T-helper 9 cell (primary cell): Measurements from ENCODE around the gene FAIM2.
"Not testable (repeated sequence)": the region's sequence is repeated elsewhere in the genome, so short reads cannot be mapped to it uniquely, and the experiment has no call there.

Experiments
- DNase-seq: peaks from one replicate; pipeline ENCODE4 v3.0.0-alpha.2; 2020

The FAIM2 gene

DNA sequence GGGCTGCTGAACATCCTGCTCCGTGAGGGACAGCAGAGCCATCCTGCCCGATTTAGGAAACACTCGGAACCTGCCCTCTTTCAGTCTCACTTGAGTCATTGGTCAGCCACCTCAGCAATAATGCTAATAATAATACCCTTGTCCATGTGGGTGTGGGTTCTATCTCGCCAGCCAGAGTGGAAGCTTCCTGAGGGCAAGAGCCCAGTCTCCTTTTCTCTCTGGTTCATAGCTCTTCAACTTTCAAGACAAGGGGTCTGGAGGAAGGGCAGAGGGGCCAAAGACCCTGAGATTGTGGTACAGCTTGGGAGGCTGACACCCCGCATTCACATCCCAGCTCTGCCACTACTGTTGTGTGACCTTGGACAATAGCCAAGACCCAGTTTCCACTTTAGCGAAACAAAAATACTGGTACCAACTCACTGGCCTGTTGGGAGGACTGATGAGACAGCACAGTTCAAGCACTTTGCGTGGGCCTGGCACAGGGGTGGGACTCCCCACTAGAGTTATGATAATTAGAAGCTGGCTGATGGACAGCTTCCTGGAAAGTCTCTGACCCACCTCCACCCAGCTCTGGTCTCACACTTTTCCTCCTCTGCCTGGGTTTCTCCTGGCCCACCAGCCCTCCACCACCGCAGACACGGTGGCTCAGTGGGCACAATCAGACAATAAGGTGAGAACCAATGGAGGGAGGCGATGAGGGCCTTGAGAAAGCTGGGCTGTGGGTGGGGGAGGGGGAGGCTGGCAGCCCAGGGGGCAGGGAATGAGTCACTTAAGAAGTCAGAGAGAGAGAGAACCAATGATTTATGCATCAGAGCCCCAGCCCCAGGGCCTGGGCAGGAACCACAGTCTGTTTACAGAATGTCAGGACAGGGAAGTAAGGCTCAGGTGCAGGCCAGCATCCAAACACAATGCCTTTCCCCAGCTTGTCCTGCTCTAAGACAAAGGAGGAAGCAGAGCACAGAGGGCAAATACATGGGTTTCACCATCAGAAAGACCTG lies 9.6 kb downstream of the FAIM2 start:
- DNase-seq: no peak

DNA sequence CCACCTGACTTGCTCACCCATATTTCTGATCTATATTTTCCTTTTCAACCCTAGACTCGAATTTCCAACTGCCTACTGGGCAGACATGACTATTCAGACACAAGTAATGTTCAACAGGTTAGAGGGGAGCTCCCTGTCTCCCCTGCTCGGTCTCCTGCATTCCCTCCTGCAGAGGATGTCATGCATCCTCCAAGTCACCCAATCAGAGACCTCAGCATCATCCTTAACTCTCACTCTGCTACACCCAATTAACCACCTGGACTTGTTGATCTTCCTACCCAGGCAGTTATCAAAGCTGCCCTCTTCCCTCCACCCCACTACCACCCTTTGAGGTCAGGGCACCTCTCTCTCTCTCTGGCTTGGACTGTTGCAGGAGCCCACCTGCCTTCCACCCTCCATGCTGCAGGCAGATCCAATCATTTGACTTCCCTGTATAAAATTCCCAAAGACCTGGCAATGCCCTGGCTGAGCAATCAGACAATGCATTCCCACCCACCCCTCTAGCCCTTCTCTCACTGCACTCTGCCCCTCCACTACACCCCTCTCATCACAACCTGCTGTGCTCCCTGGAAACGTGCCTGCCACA lies 10.9 kb downstream of the FAIM2 start:
- no peak for DNase-seq

DNA sequence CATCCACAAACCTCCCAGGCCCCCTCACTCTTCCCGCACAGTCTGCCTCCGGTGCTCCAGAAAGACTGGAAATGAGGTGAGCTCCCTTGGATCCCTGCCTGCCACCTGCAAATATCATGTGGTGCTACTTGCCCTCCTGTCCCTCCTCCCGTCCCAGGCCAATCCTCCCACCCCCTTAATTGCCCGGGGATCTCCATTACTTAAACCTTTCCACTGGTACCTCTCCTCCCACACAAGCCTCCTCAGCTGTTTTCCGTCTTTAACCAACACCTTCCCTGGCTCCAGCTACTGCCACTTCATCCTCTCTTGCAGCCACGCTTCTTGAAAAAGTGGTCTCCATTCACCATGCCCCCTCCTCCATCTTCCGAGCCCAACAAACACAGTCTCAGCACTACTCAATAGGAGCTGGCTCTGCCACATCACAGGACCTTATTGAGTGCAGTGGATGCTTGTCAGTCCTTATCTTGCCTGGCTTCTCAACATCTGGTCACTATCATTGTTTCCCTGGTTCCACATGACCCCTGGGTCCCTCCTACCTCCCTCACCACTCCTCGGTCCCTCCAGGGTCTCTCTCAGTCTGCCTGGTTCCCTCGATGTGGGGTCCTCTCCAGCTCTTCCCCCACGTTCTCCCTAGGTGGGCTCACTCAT lies 11.5 kb downstream of the FAIM2 start:
- DNase-seq: no peak

GRCh38 chr12:49891476-49891875 lies 12.2 kb downstream of the FAIM2 start:
- no peak for DNase-seq

GRCh38 chr12:49891012-49891411 lies 12.7 kb downstream of the FAIM2 start:
- DNase-seq: no peak

DNA sequence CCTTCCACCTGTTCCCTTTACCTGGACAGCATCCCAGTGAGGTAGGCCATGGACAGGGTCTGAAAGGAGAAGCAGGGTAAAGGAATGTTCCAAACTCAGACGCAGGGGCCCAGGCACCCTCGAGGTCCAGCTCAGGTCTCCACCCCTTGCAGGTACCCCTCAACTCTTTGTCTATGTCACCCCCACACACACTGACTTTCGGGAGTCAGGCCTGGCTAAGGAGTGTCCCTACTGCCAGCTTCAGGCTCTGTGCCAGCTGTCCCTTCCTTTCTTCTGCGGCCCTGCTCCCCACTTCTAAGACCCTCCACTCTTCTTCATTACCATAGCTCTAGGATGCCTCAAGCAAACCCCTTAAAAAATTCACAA lies 13.6 kb downstream of the FAIM2 start:
- DNase-seq: no peak

DNA sequence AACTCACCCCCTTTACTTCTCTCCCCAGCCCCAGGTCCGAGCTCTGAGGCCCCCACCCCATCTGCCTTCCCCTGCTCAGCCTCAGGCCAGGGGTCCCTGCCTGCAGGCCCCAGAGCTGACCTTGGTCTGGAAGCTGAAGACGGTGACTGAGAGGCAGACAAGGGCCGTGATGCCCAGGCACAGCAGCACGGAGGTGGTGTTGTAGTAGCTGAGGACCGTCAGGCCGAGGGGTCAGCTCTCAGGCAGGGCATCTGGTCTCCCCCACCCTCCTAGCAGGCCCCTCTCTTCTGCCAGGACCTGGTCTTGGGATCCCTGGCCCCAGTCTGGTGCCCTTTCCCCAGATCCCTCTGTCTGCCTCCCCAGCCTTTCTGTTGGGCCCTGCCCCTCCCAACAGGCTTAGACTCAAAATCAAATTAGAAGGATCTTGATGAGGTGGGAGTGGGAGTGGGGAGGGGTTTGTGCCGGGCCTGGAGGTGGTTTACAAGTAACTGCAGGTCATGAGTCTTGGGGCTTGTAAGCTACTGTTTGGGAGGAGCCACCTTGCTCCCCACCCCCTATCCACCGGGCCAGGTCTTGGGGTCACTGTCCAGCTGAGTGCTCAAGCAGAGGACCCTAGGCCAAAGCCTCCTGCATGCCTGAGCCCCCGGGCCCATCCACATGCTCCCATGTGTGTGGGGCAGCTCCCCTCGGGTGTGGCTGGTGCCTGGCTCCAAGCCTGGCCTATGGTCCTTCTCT lies 14.2 kb downstream of the FAIM2 start:
- no peak for DNase-seq

DNA sequence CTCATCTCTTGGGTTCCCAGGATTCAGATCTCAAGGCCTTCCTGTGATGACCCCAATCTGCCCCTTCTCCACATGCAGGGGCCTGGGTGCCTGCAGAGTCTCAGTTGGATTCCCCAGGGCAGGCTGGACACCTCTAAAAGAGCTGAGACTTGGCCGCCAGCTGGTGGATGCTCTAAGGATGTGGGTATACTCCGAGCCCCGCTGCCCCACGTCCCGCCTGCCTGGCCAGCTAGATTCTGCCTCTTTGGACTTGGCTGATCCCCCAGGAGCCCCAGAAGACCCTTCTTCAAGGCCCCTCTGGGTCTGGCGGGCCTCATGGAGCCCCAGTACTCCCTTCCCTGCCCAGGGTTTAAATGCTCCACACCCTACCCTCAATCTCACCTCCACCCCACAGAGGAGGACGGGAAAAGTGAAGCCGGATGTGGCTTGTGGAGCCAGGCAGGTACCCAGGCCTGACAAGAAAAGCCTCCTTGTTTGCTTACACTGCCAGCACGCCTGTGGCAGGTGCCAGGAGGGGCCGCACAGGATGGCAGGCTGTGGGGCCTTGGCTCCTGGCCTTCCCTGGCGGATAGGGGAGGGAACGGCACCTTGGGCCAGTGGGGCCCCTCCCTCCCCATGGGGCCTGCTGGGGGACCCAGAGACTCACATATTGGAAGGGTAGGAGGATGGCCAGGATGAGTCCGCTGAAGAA lies 15.1 kb downstream of the FAIM2 start:
- no peak for DNase-seq

DNA sequence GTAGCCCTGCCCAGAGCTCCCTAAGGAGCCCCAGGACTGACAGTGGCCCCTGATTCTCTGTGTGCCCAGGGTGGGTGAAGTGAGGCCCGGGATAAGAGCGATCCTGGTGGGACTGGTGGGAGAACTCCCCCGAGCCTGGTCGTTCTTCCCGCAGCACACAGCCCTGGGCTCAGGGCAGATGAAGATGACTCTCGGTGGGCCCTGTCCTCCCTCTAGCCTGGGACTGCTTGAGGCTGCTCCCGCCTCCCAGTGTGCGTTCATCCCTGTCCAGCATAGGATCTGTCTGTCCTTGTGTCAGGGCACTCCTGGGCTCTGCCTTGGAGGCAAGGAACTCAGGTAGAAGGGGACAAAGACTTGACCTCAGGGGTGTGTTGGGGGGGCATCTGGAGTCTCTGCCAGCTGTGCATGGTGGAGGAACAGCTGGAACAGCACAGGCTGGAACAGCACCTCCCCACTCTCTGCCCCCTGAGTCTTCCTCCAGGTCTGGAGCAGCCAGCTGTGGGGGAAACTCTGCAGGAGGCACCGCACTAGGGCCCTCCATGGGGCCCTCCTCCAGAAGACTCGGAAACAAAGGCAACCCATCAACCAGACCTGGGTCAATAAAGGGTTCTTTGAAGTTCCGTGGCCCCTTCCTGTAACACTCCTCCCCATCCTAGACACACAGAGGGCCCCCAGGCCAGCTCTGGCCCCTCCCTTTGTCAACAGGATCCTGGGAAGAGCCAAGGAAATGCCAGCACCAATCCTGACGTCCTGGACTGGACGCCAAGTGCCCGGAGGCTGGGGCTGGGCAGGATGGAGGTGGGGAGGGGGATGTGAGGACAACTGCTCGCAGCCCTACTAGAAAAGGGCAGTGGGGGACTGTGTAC lies 15.9 kb downstream of the FAIM2 start:
- DNase-seq: no peak

DNA sequence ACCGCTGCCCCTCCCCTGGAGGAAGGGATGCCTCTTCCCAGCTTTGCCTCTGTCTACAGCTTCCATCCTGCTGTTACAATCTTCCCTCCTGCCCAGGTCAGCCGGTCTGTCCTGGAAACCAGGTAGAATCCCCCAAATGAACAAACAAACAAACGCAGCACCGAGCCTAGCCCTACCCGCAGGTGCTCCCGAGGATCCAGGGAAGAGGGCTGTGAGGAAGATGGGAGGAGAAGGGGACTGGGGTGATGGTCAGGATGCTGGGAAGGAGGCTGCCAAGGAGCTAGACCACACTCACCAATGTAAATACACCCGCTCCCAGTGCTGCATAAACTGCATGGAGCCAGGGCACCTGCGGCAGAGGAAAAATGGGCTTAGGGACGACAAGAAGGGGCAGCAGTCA lies 16.6 kb downstream of the FAIM2 start:
- no peak for DNase-seq

- DNase-seq: no peak
Measured at GRCh38 chr12:49885663-49886461, 17.8 kb downstream of the FAIM2 start.

DNA sequence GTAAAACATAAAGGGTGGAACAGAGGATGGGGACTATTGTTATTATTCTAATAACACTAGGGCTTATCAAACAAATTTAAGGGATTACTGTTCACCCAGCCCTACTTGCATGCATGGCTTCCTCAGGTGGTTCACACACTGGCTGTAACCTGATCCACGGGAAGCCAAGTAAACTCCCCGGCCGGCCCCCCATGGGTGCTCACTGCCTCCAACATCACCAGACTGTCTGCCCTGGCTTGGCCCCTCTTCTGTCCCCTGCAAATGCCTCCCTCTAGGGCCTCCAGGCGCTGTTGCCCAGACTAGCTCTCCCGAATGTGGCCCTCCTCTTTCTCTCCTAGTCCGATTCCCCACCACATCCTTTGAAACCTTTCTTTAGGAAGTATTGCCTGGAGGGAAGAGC lies 18.6 kb downstream of the FAIM2 start:
- no peak for DNase-seq

DNA sequence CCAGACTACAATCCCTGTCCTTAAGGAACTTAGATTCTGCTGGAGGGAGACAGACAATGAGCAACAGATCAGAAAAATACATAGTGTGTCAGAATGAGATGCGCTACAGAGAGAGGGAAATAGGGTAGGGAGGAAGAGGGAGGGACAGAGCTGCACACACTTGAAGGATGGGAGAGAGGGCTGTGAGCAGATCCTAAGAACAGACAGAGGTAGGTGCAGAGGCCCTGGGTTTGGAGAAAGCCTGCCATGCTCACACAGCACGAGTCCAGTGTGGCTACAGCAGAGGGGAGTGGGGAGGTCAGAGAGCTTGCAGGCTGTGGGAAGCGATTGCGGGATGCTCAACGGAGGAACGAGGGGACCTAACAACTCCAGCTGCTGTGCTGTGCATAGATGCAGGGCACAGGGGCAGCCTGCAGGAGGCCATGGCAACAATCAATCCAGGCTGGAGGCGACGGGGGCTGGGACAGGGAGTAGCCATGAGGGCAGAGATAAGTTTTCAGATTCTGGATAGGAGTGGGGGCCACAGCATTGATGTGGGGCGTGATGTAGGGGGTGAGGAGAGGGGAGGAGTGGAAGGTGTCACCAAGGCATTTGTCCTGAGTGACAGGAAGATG lies 20.7 kb downstream of the FAIM2 start:
- no peak for DNase-seq

- no peak for DNase-seq
Measured at GRCh38 chr12:49882248-49882850, 21.4 kb downstream of the FAIM2 start.

DNA sequence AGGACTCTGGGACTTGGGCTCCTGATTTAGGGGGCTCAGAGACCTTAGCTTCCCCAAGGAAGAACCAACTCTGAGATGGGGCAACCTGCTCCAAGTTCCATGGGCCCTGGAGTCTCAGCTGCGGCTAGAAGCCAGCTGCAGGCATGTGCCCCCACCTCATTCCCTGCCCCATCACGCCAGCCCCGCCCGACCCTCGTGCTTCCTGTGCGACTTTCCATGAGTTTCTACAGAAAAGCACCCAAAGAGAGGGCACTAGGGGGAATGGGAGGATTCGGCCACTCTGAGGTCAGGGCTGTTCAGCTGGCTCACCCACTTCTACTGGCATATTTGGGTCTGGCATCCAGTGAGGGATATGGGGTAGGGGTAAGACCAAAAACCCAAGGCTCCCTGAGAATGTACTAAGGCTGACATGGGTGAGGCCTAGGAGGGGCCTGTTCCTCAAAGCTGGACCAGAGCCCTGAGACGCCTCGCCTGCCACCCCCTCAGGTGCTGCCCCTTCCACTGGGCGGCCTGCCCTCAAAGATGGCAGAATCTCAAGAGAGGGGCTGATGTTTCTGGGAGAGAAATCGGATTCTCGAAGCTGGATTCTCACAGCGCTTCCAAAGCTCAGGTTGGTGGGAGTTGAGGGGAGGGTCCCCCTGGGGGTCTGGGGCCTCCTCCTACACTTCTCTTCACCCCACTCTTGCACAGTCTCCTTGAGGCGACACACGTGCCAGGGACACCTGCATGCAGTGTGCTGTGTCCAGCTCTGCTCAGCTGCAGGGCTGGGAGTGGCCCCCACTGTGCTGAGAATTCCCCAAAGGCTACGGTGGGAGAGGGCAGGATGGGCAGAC lies 22.1 kb downstream of the FAIM2 start:
- no peak for DNase-seq

- no peak for DNase-seq
Measured at GRCh38 chr12:49880756-49881414, 22.8 kb downstream of the FAIM2 start.

DNA sequence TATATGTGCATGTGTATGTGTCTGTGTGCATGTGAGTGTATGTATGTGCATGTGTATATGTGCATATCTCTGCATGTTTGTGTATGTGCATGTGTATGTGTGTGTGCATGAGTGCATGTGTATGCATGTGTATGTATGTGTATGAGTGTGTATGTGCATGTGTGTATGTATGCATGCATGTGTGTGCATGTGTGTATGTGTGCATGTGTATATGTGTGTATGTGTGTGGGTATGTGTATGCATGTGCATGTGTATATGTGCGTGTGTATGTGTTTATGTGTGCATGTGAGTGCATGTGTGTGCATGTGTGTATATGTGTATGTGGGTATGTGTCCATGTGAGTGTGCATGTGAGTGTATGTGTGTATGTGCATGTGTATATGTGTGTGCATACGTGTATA lies 24.6 kb downstream of the FAIM2 start:
- DNase-seq: not testable (repeated sequence)

DNA sequence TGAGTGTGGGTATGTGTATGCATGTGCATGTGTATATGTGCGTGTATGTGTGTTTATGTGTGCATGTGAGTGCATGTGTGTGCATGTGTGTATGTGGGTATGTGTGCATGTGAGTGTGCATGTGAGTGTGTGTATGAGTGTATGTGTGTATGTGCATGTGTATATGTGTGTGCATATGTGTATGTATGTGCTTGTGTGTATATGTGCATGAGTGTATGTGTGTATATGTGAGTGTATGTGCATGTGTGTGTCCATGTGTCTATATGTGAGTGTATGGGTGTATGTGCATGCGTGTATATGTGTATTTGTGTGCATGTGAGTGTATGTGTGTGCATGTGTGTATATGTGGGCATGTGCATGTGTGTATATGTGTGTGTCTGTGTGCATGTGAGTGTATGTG lies 25.7 kb downstream of the FAIM2 start:
- DNase-seq: no peak
